Caki2 (cell line): Measurements from ENCODE around the gene SMCP. TPM values are rescaled to one million over a fixed set of nuclear protein-coding genes. Genes with fewer than 3 reads are reported as not detected.

Experiments
- DNase-seq: peaks from one replicate; pipeline ENCODE4 v3.0.0-alpha.2; 2015; ENCODE audit warnings: low read depth
- in situ Hi-C: cut with HindIII; loops from 2 replicates; pipeline ENCODE4 v1.10.0; 2016; ENCODE audit warnings: low sequenced_read_pairs, low pct_unique_long_range_greater_than_20kb, mixed read lengths
- total RNA-seq: library from RNA; depleted of rRNA; stranded (reverse); fragments of >200 nt; shearing (Covaris generic); gene quantifications from 2 replicates; pipeline ENCODE4 v1.2.3, GENCODE V29; 2014; ENCODE audit warnings: low replicate concordance

SMCP gene
- total RNA-seq, 1 experiment from 2014 or later: not detected

- in situ Hi-C loops: no loop called here
- no peak for DNase-seq
Observed at GRCh38 chr1:152884506-152884905, 6.4 kb downstream of the SMCP start.

- no peak for DNase-seq
- in situ Hi-C loops: no loop called here
Observed at GRCh38 chr1:152884966-152885624, 7.0 kb downstream of the SMCP start.

- in situ Hi-C loops: no loop called here
- DNase-seq: no peak
Observed at GRCh38 chr1:152886085-152886484, 8.0 kb downstream of the SMCP start.

GRCh38 chr1:152886758-152887409 lies 8.8 kb downstream of the SMCP start:
- DNase-seq: no peak

GRCh38 chr1:152888126-152888525 lies 10.0 kb downstream of the SMCP start:
- DNase-seq: no peak

More at GRCh38 chr1:152886758-152887409, 8.8 kb downstream of the SMCP start:
- in situ Hi-C loops: no loop called here

DNA sequence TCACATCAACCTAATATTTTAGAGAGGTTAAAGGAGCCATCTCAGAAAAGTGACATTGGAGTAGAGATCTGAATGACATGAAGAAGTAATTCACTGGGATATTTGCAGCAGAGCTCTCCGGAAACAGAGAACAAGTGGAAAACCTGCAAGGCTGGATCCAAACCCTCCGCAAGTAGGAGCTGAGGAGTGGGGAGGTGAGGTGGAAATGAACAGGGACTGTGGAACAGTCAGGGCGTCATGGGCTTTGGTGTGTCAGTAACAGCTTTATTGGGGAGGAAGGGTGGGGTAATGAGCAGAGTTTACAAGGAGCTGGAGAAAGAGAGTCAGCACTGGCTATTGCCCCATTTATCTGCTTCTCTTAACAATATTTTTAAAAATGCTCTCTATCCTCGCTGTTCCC lies 20.9 kb downstream of the SMCP start:
- no peak for DNase-seq

More at GRCh38 chr1:152888126-152888525, 10.0 kb downstream of the SMCP start:
- in situ Hi-C loops: no loop called here

GRCh38 chr1:152899883-152900282 lies 21.8 kb downstream of the SMCP start:
- in situ Hi-C loops: no loop called here
- DNase-seq: no peak

More for the DNA sequence above, 20.9 kb downstream of the SMCP start:
- in situ Hi-C loops: no loop called here

GRCh38 chr1:152901631-152902030 lies 23.5 kb downstream of the SMCP start:
- no peak for DNase-seq
- in situ Hi-C loops: no loop called here

DNA sequence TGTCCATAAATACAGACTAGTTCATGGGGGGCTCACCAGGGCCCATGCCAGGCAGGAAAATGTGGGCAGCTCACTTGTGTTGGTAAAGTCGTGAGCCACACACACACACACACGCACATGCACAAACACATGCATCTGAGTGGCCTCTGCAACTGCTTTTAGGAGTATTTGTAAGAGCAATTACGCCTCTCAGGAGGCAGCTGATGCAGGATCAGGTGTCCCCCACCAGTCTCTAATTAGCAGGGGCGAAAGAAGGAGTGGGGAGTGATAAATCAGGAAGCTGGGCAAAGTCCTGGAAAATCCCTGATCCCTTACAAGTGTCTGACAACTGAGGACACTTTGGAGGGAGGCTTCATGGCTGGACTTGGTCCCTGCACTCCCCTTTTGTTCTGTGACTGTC lies 24.5 kb downstream of the SMCP start:
- DNase-seq: no peak
- in situ Hi-C loops: no loop called here

DNA sequence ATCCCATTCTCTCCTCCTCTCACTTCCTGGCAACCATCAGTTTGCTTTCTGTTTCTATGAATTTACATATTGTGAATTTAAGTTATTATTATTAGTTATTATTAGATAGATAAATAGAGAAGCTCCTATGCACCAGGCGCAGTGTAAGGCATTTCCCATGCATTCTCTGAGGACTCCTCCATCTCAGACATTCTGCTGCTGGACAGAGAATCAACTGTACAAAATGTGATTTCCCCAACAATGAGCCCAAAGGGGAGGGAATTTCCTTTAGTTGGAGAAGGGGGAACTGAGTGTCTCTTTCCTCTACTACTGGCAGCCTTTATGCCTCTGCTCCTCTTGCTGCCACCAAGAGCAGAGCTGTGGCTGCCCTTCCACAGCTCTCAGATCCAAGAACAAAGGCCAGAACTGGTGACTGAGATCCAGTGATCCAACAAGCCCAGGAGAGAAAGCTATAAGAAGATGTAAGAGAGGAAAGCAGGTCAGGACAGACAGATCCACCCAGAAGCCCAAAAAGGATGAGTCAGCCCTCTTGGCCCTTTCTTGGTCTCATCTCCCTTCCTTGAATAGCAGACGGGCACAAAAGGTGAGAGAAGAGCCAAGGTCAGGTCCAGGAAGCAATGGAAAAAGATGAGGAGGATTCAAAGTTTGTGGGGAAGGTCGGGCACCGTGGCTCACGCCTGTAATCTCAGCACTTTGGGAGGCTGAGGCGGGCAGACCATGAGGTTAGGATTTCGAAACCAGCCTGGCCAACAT lies 26.7 kb downstream of the SMCP start:
- in situ Hi-C loops: no loop called here
- no peak for DNase-seq

DNA sequence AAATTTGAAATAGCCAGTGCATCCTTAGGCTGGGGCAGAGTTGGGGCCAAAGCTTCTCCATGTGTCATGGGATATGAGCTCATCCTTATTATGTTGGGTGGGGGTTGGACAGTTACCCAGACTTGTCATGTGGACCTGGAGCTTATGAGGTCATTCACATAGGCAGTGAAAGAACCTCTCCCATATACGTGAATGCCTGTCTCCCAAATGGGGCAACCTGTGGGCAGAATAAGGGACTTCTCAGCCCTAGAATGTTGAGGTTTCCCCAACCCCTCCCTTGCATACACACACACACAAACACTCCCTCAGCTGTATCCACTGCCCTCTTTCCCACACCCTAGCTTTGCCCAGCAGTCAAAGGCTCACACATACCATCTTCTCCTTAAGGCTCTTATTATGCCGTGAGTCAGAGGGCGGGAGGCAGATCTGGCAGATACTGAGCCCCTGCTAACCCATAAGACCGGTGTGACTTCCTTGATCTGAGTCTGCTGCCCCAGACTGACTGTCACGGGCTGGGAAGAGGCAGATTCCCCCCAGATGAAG lies 28.0 kb downstream of the SMCP start:
- in situ Hi-C loops: no loop called here
- DNase-seq: peak; percentile 25

DNA sequence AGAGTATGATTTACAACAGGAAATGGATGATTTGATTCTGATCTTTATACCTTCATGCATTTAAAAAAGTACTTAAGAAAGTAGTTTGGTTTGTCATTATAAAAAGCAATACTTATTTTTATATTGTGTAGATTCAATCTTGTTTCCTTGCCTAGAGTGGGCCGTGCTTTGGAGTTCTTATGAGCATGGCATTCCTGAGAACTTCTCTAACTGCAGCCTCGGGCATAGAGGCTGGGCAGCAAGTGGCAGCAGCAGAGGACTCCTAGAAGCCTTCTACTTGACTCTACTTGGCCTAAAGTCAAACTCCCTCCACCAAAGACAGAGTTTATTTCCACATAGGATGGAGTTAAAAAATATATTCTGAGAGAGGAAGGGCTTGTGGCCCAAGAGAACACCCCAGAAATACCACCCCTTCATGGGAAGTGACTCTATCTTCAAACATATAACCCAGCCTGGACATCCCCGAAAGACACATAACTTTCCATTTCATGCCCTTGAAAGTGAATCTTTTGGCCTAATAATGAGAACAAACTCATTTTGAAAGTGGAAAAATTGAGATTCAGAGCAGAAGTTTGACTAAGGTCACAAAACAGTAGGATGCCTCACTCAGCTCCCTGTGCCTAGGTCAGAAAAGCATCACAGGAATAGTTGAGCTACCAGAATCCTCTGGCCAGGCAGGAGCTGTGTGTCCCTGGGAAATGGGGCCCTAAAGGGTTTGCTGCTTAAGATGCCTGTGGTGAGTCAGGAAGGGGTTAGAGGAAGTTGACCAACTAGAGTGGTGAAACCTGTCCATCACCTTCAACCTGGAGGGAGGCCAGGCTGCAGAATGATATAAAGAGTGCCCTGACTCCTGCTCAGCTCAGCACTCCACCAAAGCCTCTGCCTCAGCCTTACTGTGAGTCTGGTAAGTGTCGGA lies 29.8 kb downstream of the SMCP start, which contains the start of gene IVL:
Gene IVL (plus strand): TSS at position 861 of the 916 bp plus-strand sequence. CDS start 1,252 bp downstream, outside the sequence.
- DNase-seq: no peak
- in situ Hi-C loops: no loop called here

DNA sequence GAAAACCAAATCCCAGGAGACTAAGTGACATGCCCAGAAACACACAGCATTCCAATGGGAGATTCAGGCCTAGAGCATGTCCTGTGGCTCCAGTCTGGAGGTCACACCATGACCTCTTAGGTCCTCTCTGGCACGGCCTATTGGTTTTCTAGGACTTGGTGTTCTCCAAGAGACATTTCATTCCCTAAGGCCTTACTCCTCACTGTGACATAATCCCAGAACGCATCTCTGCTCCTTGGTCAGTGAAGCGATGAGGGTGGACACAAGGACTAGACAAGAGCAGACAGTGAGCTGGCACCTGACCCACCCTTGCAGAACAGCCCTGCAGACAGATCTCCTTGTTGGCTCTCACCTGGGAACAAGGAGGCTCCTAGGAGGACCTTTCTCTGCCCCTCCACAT lies 31.1 kb downstream of the SMCP start:
- no peak for DNase-seq
- in situ Hi-C loops: no loop called here

GRCh38 chr1:152912471-152912870 lies 34.3 kb downstream of the SMCP start:
- DNase-seq: no peak
- in situ Hi-C loops: no loop called here

DNA sequence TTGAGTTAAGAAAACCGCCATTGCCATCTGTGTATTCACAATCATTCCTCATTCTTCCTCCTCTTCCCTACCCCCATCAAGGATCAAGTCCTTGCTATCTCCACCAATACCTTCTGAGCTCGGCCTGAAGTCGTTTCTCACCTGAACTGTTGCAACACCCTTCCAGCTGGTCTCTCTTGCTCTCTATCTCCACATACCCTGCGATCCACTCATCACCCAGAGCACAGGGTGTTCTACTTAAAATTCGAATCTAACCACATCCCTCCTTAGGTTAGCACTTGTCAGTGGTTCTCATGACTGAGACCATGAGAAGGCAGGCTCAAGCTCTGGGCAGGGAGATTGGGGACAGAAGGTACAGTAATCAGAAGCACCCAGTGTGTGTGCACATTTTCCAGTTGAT lies 34.8 kb downstream of the SMCP start:
- in situ Hi-C loops: no loop called here
- no peak for DNase-seq

DNA sequence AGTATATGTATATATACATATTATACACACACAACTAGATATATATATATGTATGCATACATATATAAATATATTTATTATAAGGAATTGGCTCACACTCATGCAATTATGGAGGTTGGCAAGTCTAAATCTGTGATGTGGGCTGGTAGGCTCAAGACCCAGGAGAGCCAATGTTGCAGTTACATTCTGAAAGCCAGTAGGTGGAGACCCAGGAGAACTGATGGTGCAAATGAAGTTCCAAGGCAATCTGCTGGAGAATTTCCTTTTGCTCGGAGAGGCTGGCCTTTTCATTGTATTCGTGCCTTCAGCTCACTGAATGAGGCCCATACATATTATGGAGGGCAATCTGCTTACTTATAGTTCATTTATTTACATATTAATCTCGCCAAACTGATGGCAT lies 39.7 kb downstream of the SMCP start:
- DNase-seq: no peak
- in situ Hi-C loops: no loop called here

DNA sequence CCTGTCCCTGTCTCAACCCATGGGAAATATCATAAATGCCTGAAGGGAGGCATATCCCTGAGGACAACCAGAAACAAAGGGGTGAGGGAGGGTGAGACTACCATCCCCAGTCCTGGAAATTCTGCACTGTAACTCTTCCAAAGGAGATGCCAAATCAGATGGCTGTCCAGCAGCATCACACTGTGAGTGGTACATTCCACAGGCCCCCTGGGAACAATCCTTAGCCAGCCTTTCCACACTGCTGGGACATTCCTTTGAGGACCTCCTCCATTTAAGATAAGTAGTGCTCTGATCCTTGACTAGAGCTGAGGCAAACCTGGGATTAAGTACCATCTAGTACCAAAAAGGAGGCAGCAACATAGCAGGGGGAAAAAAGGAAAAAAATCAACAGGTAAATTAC lies 40.9 kb downstream of the SMCP start:
- DNase-seq: no peak
- in situ Hi-C loops: no loop called here

DNA sequence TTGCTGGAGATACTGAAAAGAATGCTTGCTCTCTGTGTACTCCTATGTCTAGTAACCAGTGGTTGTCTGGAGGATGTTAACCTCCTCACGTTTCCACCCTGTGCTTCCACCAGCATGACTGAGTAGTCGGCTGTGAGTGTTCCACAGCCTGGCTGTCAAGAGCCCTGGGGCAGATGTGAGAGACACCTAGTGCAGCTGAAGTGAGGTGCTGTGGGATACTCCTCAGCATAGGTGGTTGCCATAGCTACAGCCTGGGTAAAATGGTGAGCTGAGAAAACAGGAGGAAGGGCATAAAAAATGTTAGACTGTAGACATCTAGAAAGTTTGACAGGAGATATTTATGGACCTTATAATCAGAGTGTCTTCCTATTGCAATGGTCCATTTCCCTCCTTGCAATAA lies 46.1 kb downstream of the SMCP start:
- no peak for DNase-seq
- in situ Hi-C loops: no loop called here
